ENCODE results near the gene LY6G5C. TPM values are rescaled to one million over a fixed set of nuclear protein-coding genes. Genes with fewer than 3 reads are reported as not detected.

The LY6G5C gene
- total and polyA plus RNA-seq, 2 of the 13 experiments (the other 11 are each of a cell fraction or from before 2014, with no cell fraction given): 0.33 to 0.55 TPM

GRCh38 chr6:31642798-31643570, 37.9 kb downstream of the LY6G5C start (continued):
- TF ChIP-seq ZBTB40 (IDR thresholded peaks at IDR 0.05): no peak
- TF ChIP-seq ZBTB40 (CRISPR knock-in tag; IDR thresholded peaks at IDR 0.05): no peak
- TF ChIP-seq EP300 (IDR thresholded peaks at IDR 0.05; ENCODE audit: low read depth in 2 of 2, low read length in 2 of 2): 0 out of 4 replicates have a peak, but pooled peaks of 1 of the 2 experiments have one; percentile 7
- no peak for TF ChIP-seq EP300 (CRISPR knock-in tag; IDR thresholded peaks at IDR 0.05; ENCODE audit: borderline replicate concordance)
- TF ChIP-seq PHF21A (CRISPR knock-in tag; IDR thresholded peaks at IDR 0.05): 0 out of 2 replicates have a peak, but pooled peaks have one; percentile 30
- TF ChIP-seq FLYWCH1 (CRISPR knock-in tag; IDR thresholded peaks at IDR 0.05): no peak
- no peak for TF ChIP-seq IKZF1 (IDR thresholded peaks at IDR 0.05)
- TF ChIP-seq RARA (CRISPR knock-in tag; IDR thresholded peaks at IDR 0.05): peak; percentile 69
- no peak for TF ChIP-seq ZBTB10 (CRISPR knock-in tag; IDR thresholded peaks at IDR 0.05; ENCODE audit: borderline replicate concordance)
- TF ChIP-seq ZNF207 (IDR thresholded peaks at IDR 0.05; ENCODE audit: borderline replicate concordance): no peak
- TF ChIP-seq ZNF317 (CRISPR knock-in tag; IDR thresholded peaks at IDR 0.05): no peak
- no peak for TF ChIP-seq E2F5 (CRISPR knock-in tag; conservative IDR thresholded peaks at IDR 0.05)
- no peak for TF ChIP-seq GRHL1 (CRISPR knock-in tag; conservative IDR thresholded peaks at IDR 0.05)
- no peak for TF ChIP-seq SMAD9 (CRISPR knock-in tag; IDR thresholded peaks at IDR 0.05)
- TF ChIP-seq RFX3 (CRISPR knock-in tag; IDR thresholded peaks at IDR 0.05): no peak
